Measurements from ENCODE around the gene UIMC1.

DNA sequence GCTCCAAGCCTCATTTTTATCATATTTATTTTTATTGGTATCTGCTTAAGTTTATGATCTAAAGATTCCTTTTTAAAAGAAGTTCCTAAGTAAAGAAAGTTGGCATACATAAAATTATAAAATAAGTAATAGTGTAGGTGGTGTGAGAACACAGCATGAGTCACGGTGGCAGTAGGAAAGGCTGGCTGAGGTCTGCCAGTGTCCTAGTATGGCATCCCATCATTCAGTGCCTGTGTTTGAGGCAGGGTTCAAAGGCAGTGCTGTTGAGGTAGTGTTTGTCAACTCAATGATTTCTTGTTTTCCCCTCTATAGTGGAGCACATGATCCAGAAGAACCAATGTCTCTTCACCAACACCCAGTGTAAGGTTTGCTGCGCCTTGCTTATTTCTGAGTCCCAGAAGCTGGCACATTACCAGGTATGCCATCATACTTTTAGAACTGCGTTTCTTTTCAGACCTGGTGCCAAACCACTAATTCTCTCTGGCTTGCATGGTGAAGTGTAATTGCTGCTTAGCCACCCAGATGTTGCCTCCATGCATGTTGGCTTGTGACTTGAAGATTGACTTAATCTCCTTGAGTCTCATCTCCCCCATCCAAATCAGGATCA, 34.3 kb upstream of the UIMC1 start:
- TF ChIP-seq FOXM1 (IDR thresholded peaks at IDR 0.05; ENCODE audit: borderline replicate concordance, low read depth) (no peak), RAD21 (IDR thresholded peaks at IDR 0.05; ENCODE audit: low read depth) (no peak)

All from Ishikawa (cell line).